GM10266 (cell line): Measurements from ENCODE around the gene JAG1.

Experiments used
- DNase-seq: peaks from one replicate; pipeline ENCODE4 v3.0.0; 2012; ENCODE audit errors: extremely low spot score
- TF ChIP-seq, protein P1 (sequence below): IDR thresholded peaks from 2 replicates; pipeline ENCODE4 v1.5.1; 2012; ENCODE audit warnings: mild to moderate bottlenecking, low read depth; ENCODE audit not compliant: control insufficient read depth, insufficient read depth; ENCODE audit errors: missing control alignments

The JAG1 gene

DNA sequence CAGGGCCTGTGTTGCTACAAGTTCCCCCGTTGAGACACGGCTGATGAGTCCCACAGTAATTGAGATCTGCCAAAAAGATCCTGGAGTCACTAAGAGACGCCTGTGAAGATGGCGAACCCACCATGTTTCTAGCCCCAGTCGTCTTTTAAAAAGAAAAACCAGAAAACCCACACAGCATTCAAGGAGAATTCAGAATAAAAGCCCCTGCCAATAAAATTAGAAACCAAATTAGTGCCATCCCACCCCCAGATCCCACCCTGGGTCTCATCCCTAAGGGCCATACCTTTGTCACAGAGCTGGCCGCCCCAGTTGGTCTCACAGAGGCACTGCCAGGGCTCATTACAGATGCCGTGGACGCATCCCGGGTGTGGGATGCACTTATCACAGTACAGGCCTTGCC, 21.6 kb downstream of the JAG1 start:
- DNase-seq: no peak
- TF ChIP-seq, protein P1, sequence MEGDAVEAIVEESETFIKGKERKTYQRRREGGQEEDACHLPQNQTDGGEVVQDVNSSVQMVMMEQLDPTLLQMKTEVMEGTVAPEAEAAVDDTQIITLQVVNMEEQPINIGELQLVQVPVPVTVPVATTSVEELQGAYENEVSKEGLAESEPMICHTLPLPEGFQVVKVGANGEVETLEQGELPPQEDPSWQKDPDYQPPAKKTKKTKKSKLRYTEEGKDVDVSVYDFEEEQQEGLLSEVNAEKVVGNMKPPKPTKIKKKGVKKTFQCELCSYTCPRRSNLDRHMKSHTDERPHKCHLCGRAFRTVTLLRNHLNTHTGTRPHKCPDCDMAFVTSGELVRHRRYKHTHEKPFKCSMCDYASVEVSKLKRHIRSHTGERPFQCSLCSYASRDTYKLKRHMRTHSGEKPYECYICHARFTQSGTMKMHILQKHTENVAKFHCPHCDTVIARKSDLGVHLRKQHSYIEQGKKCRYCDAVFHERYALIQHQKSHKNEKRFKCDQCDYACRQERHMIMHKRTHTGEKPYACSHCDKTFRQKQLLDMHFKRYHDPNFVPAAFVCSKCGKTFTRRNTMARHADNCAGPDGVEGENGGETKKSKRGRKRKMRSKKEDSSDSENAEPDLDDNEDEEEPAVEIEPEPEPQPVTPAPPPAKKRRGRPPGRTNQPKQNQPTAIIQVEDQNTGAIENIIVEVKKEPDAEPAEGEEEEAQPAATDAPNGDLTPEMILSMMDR: no peak

DNA sequence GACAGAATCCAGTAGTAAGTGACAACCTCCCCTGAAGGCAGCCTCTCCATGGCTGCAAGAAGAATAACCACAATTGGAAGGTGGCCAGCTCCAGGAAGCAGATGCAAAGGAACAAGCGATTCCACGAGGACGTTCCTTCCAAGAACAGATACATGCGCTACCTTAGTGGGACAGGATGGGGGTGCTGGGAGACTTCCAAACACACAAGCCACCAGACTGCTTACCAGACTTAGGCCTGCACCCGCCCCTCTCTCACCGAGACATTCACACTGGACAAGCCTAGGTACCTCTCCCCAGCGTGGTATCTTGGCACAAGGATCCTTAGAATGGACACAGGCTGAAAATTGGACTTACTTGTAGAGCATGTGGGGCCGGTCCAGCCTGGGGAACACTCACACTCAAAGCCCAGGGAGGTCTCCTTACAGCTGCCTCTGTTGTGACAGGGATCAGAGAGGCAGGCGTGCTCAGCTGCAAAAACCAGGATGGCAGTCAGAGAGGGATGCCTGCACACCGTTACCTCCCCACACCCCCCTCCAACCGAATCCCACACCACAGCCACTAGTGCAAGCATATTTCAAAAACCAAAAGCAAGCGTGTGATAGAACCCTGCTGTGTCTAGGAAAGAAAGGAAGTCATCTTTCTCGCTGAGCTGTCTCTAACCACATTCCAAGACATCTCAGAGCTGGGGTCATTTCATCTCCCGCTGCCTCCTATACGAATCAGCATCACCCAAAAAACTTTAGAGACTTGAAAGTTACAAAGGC, 22.4 kb downstream of the JAG1 start:
- TF ChIP-seq, protein P1: no peak
- DNase-seq: no peak

DNA sequence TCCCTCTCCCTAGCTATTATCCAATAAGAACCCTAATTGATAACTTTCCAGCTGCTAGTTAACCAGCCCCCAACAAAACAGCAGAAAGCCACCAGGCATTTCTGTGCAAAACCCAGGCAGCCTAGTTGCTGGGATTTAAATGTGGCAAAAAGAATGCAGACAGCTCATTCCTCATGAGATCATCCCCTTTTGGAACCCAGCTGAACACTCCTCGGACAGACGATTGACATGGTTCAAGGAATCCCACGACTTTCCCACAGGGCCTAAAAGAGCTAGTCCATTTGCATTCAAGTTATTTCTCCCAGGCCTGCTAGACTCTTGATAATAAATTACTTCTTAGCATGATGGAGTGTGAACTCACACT, 24.0 kb downstream of the JAG1 start:
- TF ChIP-seq, protein P1: no peak
- DNase-seq: no peak

DNA sequence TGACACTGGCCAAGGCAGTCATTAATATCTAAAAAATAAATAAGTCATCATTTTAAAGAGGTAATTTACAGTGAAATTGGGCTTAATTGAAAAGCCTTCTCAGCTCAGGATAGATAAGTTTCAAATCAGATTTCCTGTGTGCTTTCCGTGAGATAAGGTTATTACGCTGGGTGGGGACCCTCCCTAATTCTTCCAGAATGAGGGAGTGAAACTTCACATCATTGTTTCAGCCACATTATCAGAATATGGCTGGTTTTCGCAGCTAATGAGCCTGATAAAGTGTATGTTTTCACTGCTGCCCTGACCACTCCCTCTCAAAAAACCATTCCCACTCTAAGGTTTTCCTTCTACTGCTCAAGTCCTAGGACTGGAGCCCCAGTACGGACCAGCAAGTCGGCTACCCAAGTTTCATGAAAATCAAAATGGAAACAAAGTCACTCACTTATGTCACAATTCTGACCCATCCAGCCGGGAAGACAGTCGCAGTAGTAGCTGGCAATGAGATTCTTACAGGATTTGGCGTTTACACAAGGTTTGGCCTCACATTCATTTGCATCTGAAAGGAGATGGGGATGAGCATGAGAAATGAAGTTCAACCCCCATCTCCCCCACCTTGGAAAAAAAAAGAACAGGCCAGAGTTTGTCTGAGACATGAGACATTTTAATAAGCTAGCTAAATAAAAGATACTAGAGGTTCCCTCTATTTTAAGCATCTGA, 24.6 kb downstream of the JAG1 start:
- TF ChIP-seq, protein P1: no peak
- no peak for DNase-seq

DNA sequence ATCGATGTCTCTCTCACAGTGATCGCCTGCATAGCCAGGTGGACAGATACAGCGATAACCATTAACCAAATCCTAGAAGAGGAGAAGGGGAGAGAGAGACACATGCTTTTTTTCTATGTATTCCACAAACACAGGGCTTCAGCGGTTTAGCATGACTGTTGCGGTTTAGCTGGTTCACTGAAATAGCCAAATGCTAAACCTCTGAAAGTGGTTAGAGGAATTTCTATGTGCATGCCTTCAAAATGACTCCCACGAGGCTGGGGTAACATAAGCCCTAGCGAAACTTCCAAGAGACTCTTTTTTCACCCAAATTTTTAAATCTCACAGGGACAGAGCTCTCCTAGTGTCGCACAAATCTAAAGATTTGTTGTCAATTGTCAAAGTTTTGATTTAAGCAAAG, 25.1 kb downstream of the JAG1 start:
- TF ChIP-seq, protein P1: no peak
- no peak for DNase-seq

DNA sequence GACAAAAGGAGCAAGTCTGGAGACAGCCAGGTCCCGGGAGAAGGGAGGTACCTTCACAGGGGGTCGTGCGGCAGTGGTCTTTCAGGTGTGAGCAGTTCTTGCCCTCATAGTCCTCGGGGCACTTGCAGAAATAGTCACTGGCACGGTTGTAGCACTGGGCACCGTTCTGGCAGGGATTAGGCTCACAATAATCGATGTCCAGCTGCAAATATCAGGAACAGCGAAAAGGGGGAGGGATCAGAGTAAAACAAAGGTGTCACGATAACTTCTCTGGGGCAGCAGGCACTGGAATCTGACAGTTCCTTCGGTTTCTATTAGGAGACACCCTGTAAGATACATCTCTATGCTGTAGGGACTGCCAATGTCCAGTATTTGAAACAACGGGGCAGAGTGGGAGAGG, 25.9 kb downstream of the JAG1 start:
- no peak for DNase-seq
- TF ChIP-seq, protein P1: no peak

DNA sequence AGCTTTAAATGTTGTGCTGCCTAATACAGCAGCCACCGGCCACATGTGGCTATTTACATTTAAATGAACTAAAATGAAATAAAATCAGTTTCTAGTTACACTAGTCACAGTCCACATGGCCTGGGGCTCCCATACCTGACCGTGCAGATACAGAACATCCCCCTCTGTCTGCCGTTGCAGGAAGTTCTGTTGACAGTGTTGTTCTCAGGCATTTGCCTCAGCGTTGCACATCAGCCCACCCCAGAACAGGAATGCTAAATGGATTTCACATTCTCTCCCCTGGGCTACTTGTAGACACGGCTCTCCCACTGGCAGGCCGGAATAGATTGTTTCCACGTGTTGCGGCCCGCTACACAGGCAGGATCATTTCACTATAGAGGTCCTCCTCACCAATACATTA, 26.3 kb downstream of the JAG1 start:
- no peak for DNase-seq

More for the DNA sequence above, 26.3 kb downstream of the JAG1 start:
- TF ChIP-seq, protein P1: no peak
